AG08396 (cell line): ENCODE results near the gene TPGS1.
A peak's percentile ranks its signal among the peaks of the same experiment; 100 is the strongest.
"Not testable (repeated sequence)": the region's sequence is repeated elsewhere in the genome, so short reads cannot be mapped to it uniquely, and the experiment has no call there.

ENCODE experiments used
- DNase-seq: peaks from one replicate; pipeline ENCODE4 v3.0.0; 2012; ENCODE audit warnings: low spot score, mixed read lengths

The TPGS1 gene

DNA sequence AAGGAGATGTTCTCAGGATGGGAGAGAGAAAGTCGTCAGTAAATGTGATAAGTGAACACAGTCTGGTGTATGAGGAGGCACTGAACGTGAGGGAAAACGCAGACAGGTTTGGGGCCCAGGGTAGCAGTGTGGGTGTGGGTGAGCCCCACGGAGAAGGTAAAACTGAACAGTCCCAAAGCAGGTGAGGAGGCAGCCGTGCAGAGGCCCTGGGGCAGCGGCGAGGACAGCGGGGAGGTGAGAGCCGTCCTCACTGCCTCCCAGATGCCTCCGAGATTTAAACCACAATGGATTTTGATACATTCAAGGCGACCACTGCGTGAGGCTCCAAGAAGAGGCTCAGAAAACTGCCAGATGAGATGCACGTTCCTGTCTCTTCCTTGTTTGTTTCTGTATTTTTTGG, 31.9 kb upstream of the TPGS1 start:
- DNase-seq = no peak

DNA sequence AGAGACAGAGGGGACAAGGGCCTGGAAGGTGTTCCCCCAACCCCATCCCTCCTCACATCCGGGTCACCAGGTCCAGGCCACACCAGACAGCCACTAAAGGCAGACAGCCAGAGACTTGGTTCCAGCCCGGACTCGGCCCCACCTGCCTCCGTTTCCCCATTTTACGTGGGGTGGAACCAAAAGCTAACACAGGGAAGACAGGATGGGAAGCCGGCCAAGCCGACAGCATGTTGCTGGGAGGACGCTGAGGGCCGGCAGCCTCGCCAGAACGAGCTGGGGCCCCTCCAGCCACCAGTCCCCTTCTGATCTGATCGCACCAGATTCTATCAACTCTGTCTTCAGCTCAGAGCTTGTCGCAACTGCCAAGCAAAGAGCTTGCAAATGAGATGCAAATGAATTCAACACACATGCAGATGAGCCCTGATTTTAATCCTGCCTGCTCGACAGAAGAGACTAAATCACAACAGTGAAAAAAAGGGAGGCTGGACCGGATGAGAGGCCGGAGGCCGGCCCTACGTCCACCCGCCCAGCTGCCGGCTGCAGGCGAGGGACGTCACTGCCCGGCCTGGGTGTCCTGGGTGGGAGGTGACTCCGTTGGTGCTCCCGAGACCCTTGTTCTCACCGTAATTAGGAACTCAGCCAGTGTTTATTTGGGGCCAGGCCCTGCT, 28.9 kb upstream of the TPGS1 start:
- no peak for DNase-seq

DNA sequence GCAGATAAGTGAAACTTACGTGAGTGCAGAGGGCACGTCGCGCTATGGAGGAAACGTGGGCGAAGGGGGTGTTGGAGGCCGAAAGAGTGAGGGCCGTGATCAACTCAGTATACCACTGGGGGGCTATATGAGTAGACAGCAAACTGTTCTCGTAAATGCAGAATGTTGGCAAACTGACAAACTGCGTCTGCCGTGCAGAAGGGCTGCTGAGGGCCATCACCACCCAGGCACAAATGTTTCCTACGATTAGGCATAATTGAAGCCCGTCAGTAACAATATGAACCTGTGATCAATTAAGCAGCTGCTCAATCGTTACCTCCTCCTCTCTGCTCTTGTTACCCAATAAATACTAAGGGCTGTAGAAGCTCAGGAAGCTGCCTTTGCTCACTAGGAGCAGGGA, 28.3 kb upstream of the TPGS1 start:
- no peak for DNase-seq

DNA sequence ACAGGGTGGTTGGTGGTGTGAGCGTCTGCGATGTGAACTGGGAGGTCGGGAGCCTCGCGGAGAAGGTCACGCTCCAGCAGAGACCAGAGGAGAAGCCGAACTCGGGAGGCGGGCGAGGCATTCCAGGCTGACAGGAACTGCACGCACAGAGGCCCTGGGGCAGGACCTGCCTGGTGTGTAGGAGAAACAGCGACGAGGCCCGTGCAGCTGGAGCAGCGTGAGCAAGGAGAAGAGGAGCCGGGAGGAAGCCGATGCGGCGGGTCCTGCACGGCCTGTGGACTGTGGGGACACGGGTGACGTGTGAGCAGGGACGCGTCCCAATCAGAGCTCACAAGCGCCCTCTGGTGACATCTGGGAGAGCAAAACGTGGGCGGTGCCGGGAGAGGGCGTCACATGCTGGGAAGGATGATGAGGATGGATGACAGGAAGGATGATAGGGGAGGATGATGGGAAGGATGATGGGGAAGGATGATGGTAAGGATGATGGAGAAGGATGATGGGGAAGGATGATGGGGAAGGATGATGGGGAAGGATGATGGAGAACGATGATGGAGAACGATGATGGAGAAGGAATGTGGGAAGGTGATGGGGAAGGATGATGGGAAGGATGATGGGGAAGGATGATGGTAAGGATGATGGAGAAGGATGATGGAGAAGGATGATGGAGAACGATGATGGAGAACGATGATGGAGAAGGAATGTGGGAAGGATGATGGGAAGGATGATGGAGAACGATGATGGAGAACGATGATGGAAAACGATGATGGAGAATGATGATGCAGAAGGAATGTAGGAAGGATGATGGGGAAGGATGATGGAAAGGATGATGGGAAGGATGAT, 27.1 kb upstream of the TPGS1 start:
- peak; percentile 89 for DNase-seq

DNA sequence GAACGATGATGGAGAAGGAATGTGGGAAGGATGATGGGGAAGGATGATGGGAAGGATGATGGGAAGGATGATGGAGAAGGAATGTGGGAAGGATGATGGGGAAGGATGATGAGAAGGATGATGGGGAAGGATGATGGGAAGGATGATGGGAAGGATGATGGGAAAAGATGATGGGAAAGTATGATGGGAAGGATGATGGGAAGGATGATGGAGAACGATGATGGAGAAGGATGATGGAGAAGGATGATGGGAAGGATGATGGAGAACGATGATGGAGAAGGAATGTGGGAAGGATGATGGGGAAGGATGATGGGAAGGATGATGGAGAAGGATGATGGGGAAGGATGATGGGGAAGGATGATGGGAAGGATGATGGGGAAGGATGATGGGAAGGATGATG, 26.2 kb upstream of the TPGS1 start:
- not testable (repeated sequence) for DNase-seq

DNA sequence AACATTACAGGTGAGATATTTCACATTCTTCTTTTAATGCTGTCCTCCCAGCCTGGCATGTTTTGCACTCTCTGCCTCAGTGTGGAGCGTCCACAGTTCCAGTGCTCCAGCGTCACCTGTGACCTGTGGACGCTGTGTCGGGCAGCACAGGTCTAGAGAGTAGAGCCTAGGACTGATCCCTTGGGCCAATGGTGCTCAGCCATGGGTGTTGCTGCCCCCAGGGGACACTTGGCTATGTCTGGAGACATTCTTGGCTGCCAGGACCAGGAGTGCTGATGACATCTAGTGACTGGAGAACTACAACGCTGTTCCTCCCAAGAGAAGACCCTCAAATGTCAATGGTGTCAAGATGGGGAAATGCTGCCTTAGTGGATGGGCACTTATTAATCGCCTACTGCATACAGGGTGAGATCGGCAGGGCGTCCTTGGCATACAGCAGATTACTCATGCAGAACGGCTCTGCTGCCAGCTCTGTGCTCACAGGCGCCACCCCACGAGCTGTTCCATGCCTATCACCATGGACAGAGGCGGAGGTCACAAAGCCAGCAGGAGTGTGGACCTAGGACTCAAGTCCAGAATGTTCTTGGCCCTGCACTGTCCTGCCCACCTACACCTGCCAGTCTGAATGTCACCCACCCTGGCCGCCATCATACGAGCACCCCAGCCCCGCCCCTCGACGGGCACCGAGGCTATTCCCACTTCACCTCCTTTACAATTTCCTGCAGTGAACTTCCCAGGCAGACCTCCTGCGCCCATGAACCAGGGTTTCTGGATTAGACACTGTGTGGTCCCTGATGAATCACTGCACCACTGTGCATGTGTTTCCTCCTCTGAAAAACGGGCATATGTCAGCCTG, 24.9 kb upstream of the TPGS1 start:
- no peak for DNase-seq

DNA sequence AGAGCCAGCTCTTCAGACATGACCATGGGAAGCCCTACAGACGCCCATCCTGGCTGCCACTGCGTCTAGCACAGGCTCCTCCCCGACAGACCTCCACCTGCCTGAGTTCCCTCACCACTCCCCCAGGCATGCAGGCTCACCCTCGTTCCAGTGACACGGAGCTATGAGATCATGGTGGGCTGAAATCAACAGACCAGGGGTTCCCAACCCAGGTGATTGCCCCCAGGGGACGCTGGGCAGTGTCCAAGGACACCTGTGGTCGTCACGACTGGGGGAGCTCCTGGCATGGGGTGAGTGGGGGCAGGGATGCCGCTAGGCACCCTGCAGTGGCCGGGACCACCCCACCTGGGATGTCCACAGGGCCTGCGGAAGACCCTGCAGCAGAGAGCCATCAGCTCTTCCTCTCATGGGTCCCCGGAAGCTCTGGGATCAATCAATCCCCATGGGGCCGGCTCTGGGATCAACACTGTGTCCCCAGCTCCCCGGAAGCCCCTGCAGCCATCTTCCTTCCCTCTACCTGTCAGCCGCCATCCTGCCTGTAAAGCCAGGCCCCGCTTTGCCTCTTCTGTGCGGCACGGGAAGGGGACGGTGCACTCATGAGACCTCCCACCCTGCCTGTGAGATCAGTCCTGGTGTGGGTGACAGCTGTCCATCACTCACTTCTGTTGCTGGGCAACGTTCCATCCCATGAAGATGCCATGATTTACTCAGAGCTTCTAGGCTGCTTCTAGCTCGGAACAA, 23.8 kb upstream of the TPGS1 start:
- DNase-seq = no peak

DNA sequence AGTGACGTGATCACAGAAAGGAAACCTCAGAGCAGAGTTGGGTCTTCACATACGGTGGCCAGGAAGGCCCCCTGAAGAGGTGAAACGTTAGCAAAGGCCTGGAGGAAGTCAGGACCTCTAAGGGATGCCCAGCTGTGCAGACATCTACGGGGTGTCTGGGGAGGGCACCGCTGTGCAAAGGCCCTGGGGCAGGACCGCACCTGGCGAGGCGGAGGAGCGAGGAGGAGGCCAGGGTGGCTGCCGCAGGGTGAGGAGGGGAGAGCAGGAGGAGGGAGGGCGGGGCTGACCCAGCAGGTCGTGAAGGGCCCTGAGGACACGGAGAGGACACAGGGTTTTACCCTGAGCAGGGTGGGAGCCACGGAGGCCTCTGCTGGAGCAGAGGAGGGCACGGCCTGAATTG, 22.8 kb upstream of the TPGS1 start:
- DNase-seq = no peak

DNA sequence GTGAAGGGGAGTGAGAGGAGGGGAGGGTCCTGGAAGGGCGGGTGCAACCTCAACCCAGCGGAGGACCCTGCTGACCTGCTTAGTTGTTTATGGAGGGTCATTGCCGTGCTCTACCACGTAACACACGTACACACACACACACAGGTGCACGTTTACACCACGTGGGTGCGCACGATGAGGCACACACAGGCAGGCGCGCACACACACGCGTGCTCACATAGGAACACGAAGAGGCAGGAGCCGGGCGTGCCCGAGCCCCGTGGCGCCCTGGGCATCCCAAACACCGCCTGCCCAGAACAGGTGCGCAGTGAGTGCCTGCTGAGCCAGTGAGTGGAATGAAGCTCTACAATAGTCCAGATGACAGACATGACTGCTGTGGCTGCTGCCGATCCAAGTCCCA, 22.2 kb upstream of the TPGS1 start:
- DNase-seq = no peak

DNA sequence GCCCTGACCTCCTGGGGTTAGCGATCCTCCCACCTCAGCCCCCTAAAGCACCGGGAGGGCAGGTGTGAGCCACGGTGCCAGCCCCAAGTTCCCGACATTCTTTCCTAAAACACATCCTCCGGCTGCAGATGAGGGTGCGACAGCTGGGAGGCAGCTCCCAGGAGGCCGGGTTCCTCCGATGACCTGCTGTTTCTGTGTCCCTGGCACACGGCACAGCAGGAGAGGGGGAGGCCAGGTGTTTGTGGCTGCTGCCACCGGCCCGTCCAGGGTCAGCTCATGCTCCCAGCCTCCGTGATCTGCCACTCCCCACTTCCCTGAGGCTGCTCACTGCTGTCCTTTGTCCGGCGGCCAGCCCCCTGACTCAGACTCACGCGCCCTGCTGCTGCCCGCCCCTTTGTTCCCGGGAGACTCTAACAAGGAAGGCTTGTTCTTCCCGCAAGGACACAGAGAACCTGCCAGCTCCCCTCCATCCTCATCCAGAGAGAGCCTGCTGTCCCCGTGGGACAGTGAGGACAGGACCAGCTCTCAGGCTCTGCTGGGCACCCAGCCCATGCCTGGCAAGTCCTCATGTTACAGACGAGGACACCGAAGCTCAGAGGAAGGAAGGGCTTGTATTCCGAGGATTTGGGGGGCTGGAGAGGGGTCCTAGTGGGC, 21.6 kb upstream of the TPGS1 start:
- DNase-seq = no peak

DNA sequence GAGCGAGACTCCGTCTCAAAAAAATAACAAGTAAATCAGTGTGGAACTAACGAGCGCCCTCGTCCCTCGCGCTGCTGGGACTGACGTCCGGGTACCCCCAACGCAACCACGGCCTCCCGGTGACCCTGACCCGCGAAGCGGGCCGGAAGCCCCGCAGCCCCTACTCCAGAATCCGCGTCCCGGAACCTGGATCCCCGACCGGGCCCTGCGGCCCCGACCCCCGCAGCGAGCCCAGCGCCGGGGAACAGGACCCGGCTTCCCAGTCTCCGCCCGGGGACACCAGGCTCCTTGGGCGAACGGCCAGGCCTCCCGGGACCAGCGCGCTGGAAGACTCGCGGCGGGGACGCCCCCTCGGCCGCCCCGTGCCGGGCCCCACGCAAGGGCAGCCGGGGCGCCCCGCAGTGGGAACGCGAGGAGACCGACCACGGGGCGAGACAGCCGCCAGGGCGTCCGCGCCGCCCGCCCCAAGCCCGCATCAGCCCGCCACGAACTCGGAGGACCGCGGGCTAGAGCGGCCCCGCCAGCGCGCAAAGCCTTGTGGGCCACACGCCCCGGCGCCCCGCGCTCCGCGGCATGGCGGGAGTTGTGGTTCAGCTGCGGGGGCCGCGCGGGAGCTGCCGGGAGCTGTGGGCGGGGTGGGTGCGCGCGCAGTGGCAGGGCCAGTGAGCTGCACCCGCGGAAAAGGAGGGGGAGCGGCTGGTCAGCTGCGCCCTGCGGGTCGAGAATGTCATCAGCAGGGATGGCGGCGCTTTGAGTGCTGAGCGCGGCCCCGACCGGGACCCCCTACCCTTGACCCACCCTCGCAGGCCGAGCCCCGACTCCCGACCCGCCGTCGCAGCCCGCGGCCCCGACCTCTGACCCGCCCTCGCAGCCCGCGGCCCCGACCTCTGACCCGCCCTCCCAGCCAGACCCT, 18.5 kb upstream of the TPGS1 start:
- peak; percentile 99 for DNase-seq

DNA sequence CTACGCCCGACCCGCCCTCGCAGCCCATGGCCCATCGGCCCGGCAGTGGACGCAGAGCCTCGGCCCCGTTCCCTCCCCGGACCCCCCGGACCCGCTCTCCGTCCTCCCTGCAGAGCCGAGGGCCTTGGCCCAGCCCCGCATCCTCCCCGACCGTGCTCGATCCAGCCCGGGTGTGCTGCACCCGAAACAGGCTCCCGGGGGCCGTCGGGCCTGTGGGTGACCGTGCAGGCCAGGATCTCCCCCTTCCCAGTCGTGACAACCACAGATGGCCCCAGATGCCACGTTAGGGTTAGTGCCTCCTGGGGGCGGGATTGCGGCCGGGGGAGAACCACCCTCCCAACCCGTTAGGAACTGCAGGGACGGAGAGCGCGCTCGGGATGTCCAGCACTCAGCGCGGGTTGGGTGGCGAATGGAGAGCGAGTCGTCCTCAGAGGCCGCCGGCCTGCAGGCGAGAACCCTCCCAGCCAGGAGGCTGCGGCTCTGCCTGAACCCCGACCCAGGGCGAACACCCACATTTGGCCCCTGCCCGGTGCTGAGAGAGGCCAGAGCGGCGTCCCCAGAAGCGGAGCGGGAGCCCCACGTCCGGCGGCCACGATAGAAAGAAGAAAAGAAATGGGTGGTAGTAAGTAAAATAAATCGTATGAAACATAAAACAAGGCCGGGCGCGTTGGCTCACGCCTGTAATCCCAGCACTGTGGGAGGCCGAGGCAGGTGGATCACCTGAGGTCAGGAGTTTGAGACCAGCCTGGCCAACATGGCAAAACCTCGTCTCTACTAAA, 17.7 kb upstream of the TPGS1 start:
- DNase-seq = peak; percentile 64

DNA sequence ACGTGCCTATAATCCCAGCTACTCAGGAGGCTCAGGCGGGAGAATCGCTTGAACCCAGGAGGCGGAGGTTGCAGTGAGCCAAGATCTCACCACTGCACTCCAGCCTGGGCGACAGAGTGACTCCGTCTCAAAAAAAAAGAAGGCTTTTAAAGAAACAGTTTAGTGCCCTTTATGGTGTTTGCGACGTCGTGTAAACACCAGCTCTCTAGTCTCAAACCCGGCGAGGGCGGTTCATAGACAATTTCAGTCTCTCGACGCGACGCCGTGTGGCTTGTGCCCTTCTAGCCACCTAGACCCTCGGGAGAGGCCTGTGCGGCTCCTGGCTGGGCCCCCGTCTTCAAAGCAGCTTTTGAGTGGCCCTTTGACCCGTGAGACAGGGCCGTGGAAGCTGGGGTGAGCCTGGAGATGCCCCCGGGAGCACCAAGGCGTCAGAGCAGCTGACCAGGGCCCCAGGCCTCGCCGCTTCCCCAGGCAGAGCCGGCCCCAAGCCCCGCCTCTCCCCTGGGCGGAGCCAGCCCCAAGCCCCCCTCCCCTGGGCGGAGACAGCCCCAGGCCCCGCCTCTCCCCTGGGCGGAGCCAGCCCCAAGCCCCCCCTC, 16.1 kb upstream of the TPGS1 start:
- DNase-seq = no peak

DNA sequence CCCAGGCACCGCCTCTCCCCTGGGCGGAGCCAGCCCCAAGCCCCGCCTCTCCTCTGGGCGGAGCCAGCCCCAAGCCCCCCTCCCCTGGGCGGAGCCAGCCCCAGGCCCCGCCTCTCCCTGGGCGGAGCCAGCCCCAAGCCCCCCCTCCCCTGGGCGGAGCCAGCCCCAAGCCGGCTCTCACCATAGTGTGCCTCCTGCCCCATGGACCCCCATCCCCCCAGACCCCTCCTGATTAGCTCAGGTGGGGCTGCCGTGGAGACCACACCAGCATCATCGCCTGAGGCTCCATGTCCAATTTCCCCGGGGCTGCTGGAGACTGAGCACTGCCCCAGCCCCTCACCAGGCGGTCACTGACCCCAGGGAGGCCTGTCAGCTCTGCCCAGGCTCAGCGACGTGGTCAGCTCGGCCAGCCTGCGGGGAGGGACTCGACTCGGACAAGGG, 15.2 kb upstream of the TPGS1 start:
- DNase-seq = peak; percentile 50

DNA sequence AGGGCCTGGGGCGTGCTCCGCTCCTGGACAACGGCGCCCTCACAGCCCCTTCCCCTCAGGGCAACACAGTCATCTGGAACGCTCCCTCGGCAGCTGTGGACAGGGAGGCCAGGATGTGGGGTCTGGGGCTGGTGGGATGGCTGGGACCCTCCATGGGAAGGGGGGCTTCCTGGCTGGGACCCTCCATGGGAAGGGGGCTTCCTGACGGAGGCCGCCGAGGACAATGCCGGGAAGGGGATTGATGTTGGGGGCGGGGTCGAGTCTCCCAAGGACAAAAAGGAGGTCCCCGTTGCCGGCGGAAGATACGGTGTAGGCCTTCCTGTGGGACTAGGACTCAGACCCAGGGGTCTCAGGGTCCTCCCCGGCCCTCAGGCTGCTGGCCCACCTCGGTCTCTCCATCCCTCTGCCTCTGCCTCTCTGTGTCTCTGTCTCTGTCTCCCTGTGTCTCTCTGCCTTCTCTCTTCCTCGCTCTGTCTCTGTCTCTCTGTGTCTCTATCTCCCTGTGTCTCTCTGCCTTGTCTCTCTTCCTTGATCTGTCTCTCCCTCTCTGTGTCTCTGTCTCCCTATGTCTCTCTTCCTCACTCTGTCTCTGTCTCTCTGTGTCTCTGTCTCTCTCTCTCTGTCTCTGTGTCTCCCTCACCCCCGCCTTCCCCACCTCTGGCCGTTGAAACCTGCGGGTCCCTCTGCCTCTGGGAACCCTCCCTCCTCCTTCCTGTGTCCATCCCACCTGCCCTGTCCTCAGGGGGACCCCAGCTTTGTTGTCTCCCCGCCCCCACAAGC, 13.7 kb upstream of the TPGS1 start:
- DNase-seq = no peak

DNA sequence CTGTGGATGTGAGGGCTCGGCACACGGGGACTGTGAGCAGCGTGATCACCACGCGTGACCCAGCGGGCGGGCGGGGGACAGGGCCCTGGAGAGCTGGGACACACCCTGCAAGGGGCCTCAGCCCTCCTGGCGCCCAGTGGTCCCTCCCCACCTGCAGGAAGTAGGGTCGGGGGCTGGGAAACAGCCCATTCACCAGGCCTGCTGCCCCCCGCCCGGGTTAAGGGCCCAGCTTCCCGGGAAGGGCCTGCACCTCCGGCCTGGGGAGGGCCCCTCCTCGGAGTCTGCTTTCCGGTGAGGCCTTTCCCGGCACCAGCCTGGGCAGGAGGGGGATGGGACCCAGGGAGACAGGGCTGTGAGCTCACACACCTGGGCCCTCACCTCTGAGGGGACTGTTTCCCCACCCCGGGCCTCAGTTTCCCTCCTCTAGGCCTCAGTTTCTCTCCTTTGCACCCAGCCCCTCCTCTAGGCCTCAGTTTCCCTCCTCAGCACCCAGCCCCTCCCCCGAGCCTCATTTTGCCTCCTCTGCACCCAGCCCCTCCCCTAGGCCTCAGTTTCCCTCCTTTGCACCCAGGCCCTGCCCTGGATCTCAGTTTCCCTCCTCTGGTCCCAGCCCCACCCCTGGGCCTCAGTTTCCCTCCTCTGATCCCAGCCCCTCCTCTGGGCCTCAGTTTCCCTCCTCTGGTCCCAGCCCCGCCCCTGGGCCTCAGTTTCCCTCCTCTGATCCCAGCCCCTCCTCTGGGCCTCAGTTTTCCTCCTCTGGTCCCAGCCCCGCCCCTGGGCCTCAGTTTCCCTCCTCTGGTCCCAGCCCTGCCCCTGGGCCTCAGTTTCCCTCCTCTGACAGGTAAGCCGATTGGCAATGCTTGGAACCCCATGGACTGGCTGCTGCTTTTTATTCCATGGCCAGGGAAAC, 12.9 kb upstream of the TPGS1 start:
- no peak for DNase-seq

DNA sequence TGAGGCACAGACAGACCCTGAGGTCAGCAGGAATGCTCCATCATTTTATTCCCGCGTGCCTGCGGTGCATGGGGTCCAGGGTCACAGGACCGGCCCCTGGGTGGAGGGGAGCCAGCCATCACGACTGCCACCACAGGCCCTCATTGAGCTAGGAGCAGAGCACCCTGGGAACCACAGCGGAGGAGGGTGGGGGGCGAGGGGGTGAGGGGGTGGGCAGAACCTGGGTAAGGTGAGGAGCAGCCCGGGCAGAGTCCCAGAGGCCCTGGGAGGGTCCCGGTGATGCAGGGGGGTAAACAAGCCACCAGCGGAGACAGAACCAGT, 12.3 kb upstream of the TPGS1 start:
- DNase-seq = no peak
